Lung (tissue), 12 donors: ENCODE measurements around the gene CD22. TPM values are rescaled to one million over a fixed set of nuclear protein-coding genes. Genes with fewer than 3 reads are reported as not detected.

Source experiments
- ATAC-seq: fragments of 200-7000 bp; cut with Tn5 transposase; one replicate; pipeline ENCODE4 v1.9.1; 2020; ENCODE audit warnings: moderate number of reproducible peaks; ENCODE audit not compliant: insufficient read depth, low FRiP score
- DNase-seq, 3 donors: peaks; one replicate each; pipeline ENCODE4 v3.0.0-alpha.2; 2013 to 2017
- H3K27ac ChIP-seq, 2 donors: one replicate each; pipeline ENCODE4 v1.5.1; 2013; ENCODE audit warnings: mild to moderate bottlenecking in 2 of 2, moderate library complexity in 2 of 2, control low read depth in 1 of 2, inconsistent platforms in 1 of 2, low read depth in 1 of 2, low read length in 1 of 2
- H3K27me3 ChIP-seq, 3 donors: one replicate each; pipeline ENCODE4 v1.5.1; 2013; ENCODE audit warnings: low read length in 2 of 3; ENCODE audit not compliant: control insufficient read depth in 3 of 3, insufficient read depth in 3 of 3
- H3K36me3 ChIP-seq, 4 donors: one replicate each; pipeline ENCODE4 v1.5.1; 2013; ENCODE audit warnings: low read length in 4 of 4, mild to moderate bottlenecking in 1 of 4, moderate library complexity in 1 of 4; ENCODE audit not compliant: control insufficient read depth in 4 of 4, insufficient read depth in 4 of 4
- H3K4me1 ChIP-seq, 5 donors: one replicate each; pipeline ENCODE4 v1.5.1; 2013; ENCODE audit warnings: low read length in 5 of 5, mild to moderate bottlenecking in 2 of 5, moderate library complexity in 1 of 5; ENCODE audit not compliant: control insufficient read depth in 5 of 5, insufficient read depth in 5 of 5
- H3K4me3 ChIP-seq: one replicate; pipeline ENCODE4 v1.5.1; 2013; ENCODE audit warnings: mild to moderate bottlenecking, control low read depth, moderate library complexity
- H3K9ac ChIP-seq, 2 donors: one replicate each; pipeline ENCODE4 v1.5.1; 2013; ENCODE audit warnings: low read length in 2 of 2, control low read depth in 1 of 2; ENCODE audit not compliant: insufficient read depth in 1 of 2
- H3K9me3 ChIP-seq, 4 donors: one replicate each; pipeline ENCODE4 v1.5.1; 2013; ENCODE audit warnings: low read length in 3 of 4, mild to moderate bottlenecking in 1 of 4, moderate library complexity in 1 of 4; ENCODE audit not compliant: control insufficient read depth in 4 of 4, insufficient read depth in 3 of 4
- WGBS, 2 donors: extraction: QIAGEN DNeasy Blood & Tissue Kit; methylation state at CpG; one replicate each; pipeline ENCODE4 v1.1.7; 2013; 5-methylcytosine and 5-hydroxymethylcytosine counted together
- polyA plus RNA-seq, 2 donors: library from polyadenylated mRNA; stranded (reverse); fragments of 200-250 nt; gene quantifications; one replicate each; pipeline ENCODE4 v1.2.1, GENCODE V29; 2013
- total RNA-seq, 2 donors: library from RNA; depleted of rRNA in 1 of 2; stranded (reverse); fragments of >200 nt in 1 of 2; gene quantifications; one replicate each; pipeline ENCODE4 v1.2.1, GENCODE V29; 2014 to 2021
- TF ChIP-seq, protein P1 (sequence below): IDR thresholded peaks from 2 replicates; pipeline ENCODE4 v1.5.1; 2012; ENCODE audit warnings: mild to moderate bottlenecking; ENCODE audit errors: control extremely low read depth, extremely low read depth
- donor health status: control.
- donor health status: control.
- donor health status: Bipolar disorder and iron deficiency.
- donor health status: healthy.
- donor health status: DM: yes; HTN: yes; CAD: no.

Gene CD22
- total and polyA plus RNA-seq, 4 donors = 4.7 to 53.8 (median 30.7) TPM

- no peak overlapping the region for H3K9ac ChIP-seq
- TF ChIP-seq, protein P1, sequence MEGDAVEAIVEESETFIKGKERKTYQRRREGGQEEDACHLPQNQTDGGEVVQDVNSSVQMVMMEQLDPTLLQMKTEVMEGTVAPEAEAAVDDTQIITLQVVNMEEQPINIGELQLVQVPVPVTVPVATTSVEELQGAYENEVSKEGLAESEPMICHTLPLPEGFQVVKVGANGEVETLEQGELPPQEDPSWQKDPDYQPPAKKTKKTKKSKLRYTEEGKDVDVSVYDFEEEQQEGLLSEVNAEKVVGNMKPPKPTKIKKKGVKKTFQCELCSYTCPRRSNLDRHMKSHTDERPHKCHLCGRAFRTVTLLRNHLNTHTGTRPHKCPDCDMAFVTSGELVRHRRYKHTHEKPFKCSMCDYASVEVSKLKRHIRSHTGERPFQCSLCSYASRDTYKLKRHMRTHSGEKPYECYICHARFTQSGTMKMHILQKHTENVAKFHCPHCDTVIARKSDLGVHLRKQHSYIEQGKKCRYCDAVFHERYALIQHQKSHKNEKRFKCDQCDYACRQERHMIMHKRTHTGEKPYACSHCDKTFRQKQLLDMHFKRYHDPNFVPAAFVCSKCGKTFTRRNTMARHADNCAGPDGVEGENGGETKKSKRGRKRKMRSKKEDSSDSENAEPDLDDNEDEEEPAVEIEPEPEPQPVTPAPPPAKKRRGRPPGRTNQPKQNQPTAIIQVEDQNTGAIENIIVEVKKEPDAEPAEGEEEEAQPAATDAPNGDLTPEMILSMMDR = no peak
- 88% methylated on average over 14 of the region's 14 CpGs; no CpG with 5 or more reads in 1 of the 2 donors for WGBS, 2 donors
- H3K4me3 ChIP-seq = no peak overlapping the region
- no peak overlapping the region for H3K27ac ChIP-seq
- ATAC-seq = no peak
- H3K27me3 ChIP-seq = peaks cover 0 to 2% (median 0%) of the 10 kb centered on the region in 3 donors
- H3K9me3 ChIP-seq = no peaks in the 10 kb centered on the region
- H3K36me3 ChIP-seq = no peaks in the 10 kb centered on the region
- peaks cover 0 to 10% (median 5%) of the 10 kb centered on the region in 5 donors for H3K4me1 ChIP-seq
- DNase-seq = no peak
Measured at GRCh38 chr19:35362261-35363000, 33.4 kb downstream of the CD22 start.

GRCh38 chr19:35363001-35363590 lies 34.1 kb downstream of the CD22 start:
- Histone ChIP-seq H3K36me3 (no peaks in the 10 kb centered on the region), H3K27ac (no peak overlapping the region), H3K9ac (no peak overlapping the region), H3K4me3 (no peak overlapping the region), H3K27me3 (peaks cover 0 to 4% (median 0%) of the 10 kb centered on the region in 3 donors), H3K9me3 (no peaks in the 10 kb centered on the region), H3K4me1 (peaks cover 0 to 4% (median 2%) of the 10 kb centered on the region in 5 donors)
- TF ChIP-seq, protein P1 = no peak
- ATAC-seq (no peak), DNase-seq (no peak)
- 88% methylated on average over 10 of the region's 11 CpGs; no CpG with 5 or more reads in 1 of the 2 donors for WGBS, 2 donors

DNA sequence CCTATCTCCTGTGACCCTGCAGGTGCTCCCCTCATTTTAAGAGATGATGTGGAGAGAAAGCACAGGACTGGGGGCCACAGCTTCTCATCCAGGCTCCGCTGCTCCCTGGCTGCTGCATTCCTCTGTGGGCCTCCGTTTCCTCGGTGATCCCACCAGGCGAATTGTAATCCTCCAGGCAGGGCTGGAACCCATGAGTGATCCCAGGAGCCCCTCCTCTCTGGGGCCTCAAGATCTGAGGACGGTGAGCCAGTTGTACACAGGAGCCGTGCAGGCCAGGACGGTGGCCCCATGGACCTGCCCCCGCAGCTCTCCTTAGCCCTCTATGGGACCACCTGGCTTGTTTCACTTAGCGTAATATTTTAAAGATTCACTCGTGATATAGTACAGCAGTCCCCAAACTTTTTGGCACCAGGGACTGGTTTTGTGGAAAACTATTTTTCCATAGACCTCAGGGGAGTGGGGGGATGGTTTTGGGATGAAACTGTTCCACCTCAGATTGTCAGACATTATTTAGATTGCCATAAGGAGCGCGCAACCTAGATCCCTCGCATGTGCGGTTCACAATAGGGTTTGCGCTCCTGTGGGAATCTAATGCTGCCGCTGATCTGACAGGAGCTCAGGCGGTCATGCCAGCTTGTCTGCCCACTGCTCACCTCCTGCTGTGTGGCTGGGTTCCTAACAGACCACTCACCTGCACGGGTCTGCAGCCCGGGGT lies 34.9 kb downstream of the CD22 start:
- 95% methylated on average over 19 of the region's 19 CpGs; no CpG with 5 or more reads in 1 of the 2 donors for WGBS, 2 donors

More for the DNA sequence above, 34.9 kb downstream of the CD22 start:
- no peaks in the 10 kb centered on the region for H3K9me3 ChIP-seq
- H3K27me3 ChIP-seq = peaks cover 0 to 4% (median 0%) of the 10 kb centered on the region in 3 donors
- TF ChIP-seq, protein P1 = no peak
- no peak overlapping the region for H3K4me3 ChIP-seq
- no peak overlapping the region for H3K9ac ChIP-seq
- ATAC-seq (no peak), DNase-seq (no peak)
- H3K36me3 ChIP-seq = no peaks in the 10 kb centered on the region
- H3K27ac ChIP-seq = no peak overlapping the region
- no peaks in the 10 kb centered on the region for H3K4me1 ChIP-seq
